Keratinocyte (primary cell): ENCODE results near the gene MYOM1.

ENCODE experiments used
- EZH2 ChIP-seq: IDR thresholded peaks from one replicate; pipeline ENCODE4 v1.6.1; 2012; ENCODE audit warnings: inconsistent platforms, mild to moderate bottlenecking, low read length, moderate library complexity
- TF ChIP-seq, protein P1 (sequence below), 3 experiments: IDR thresholded peaks in 1 of 3; conservative IDR thresholded peaks in 1 of 3; optimal IDR thresholded peaks in 1 of 3; 2 replicates in 2 of 3; 3 replicates in 1 of 3; pipeline versions ENCODE3 to v1.5.1; 2011; ENCODE audit warnings: low read length in 3 of 3, mild to moderate bottlenecking in 3 of 3, moderate library complexity in 2 of 3, control low read depth in 1 of 3, inconsistent platforms in 1 of 3; ENCODE audit not compliant: insufficient read depth in 2 of 3; ENCODE audit errors: extremely low read depth in 1 of 3

GRCh38 chr18:3114026-3114425 is 105.7 kb downstream of the MYOM1 start:
- TF ChIP-seq, protein P1, sequence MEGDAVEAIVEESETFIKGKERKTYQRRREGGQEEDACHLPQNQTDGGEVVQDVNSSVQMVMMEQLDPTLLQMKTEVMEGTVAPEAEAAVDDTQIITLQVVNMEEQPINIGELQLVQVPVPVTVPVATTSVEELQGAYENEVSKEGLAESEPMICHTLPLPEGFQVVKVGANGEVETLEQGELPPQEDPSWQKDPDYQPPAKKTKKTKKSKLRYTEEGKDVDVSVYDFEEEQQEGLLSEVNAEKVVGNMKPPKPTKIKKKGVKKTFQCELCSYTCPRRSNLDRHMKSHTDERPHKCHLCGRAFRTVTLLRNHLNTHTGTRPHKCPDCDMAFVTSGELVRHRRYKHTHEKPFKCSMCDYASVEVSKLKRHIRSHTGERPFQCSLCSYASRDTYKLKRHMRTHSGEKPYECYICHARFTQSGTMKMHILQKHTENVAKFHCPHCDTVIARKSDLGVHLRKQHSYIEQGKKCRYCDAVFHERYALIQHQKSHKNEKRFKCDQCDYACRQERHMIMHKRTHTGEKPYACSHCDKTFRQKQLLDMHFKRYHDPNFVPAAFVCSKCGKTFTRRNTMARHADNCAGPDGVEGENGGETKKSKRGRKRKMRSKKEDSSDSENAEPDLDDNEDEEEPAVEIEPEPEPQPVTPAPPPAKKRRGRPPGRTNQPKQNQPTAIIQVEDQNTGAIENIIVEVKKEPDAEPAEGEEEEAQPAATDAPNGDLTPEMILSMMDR (optimal IDR thresholded peaks at IDR 0.05 in 1 of 3, IDR thresholded peaks at IDR 0.05 in 1 of 3, conservative IDR thresholded peaks at IDR 0.05 in 1 of 3; ENCODE audit: extremely low read depth in 1 of 3, insufficient read depth in 2 of 3, low read length in 3 of 3) = no peak
- no peak for TF ChIP-seq EZH2
